Amniotic epithelial cell (primary cell): ENCODE data around the gene GBP6.
"Not testable (repeated sequence)": the region's sequence is repeated elsewhere in the genome, so short reads cannot be mapped to it uniquely, and the experiment has no call there.

Experiments used
- DNase-seq: peaks from one replicate; pipeline ENCODE4 v3.0.0-alpha.2; 2010; ENCODE audit warnings: low read depth

Gene GBP6

DNA sequence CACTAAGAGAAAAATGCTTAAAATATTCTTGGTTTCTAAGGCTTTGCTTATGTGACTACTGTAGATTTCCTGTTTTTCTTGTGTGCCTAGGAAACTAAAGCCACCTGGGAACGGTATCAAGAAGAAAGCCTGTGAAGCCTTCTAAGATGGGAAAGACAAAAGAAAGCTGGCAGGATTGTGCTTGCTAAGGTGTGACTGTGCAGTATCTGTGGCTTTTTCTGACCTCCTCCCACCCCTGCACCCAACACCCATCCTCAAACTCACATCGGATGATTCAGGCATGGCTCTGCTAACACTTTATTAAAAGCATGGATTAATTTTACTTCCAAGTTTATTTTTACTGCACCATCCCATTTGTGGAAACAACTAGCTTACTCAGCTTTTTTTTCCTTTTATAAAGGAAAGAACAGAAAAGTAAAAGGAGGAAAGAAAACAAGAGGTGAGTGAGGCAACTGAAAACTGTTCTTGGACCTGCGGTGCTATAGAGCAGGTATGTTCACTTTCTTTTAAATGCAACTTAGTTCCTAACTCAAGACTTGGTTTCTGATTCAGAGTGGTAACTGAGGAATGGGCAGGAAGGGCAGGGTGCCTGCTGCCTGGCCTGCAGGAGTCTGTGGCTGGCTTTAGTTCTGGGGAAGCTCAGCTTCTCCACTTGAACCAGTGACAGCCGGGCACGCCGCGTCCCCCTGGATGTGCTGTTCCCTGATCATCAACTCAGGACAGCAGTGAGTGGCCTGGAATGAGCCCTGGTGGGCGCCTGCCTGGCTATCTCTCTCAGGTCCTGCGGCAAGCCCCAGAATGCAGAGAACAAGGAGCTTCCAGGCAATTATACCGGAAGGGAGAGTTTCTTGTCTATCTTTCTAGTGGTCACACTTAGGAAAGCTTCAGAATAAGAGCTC, at the start of gene GBP6:
Gene GBP6 (plus strand): TSS at position 422 of the 899 bp plus-strand sequence. CDS start 4,493 bp downstream, outside the sequence.
- DNase-seq, result no peak

DNA sequence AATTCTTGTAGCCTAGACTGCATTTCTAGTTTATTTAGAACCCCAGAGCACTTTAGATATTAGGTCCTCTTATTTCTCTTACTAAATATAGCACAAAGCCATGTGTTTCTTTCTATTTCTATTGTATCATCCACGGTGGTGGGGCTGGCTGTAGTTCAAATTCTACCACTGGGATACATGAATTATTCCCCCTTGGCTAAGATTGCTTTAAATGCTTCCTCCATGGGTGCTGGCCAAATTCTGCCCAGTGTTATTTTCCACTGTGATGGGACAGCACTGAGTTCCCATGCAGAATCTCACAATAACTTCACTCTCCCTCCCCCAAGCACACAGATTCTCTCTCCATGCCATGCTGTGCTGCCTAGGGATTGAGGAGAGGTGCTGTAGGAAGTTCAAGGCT, 41.5 kb upstream of the GBP6 start:
- DNase-seq, result no peak

- DNase-seq, result no peak
These were observed 32.0 kb upstream of the GBP6 start for GRCh38 chr1:89331890-89332289.

DNA sequence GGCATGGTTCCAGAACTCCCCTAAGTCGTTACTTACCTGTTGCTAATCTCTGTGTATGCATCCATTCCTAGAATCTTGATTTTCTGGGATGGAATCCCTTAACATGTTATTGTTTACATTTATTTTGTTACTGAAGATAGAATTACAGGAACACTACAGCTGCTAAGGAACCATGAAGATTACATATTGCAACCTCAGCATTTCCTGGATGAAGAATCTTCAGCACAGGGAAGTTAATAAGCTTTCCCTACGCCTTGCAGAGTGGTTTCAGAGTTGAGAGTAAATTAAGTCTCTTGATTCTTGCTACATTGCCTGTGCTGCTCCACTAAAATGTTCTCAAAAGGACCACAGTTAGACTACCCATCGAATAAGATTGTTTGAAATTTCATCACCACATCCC, 31.4 kb upstream of the GBP6 start:
- DNase-seq, result no peak

DNA sequence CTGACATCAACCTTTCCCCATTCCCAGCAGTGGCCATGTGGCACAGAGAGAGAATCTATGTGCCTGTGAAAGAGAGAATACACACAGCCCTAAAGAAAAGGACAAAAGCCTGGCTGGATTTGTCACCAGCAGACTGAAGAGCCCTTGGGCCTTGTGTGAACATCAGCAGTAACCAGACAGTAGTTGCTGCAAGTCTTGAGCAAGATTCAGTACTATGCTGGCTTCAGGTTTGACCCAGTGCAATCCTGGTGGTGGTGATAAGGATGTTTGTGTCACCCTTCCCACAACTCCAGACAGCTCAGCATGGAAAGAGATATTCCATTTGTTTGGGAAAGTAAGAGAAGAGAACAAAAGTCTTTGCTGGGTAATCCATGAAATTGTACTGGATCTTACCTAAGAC, 28.4 kb upstream of the GBP6 start:
- no peak for DNase-seq

GRCh38 chr1:89337903-89338302, 26.0 kb upstream of the GBP6 start:
- no peak for DNase-seq

GRCh38 chr1:89339039-89339438, 24.8 kb upstream of the GBP6 start:
- no peak for DNase-seq

DNA sequence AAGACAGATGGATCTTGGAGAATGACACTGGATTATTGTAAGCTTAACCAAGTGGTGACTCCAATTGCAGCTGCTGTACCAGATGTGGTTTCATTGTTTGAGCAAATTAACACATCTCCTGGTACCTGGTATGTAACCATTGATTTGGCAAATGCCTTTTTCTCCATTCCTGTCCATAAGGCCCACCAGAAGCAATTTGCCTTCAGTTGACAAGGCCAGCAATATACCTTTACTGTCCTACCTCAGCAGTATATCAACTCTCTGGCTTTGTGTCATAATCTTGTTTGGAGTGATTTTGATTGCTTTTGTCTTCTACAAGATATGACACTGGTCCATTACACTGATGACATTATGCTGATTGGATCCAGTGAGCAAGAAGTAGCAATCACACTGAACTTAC, 18.4 kb upstream of the GBP6 start:
- DNase-seq, result not testable (repeated sequence)

GRCh38 chr1:89347296-89347695, 16.6 kb upstream of the GBP6 start:
- DNase-seq, result no peak

DNA sequence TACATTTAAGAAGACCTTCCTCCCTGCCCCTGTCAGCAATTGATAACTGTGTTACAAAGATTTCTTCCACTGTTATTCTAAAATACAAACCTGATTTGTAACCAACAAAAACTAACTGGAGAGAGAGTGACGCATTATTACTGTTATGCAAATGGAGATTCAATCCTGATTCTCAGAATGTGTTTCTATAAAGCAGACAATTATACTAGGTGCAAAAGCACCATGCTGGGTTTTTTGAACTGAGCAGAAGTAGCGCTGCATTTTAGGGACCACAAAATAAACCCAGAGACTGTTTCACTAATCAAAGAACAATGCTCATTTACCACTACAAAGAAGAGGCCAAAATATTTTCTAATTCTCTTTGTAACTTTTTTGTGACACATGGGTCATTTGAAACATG, 13.6 kb upstream of the GBP6 start:
- DNase-seq, result no peak

DNA sequence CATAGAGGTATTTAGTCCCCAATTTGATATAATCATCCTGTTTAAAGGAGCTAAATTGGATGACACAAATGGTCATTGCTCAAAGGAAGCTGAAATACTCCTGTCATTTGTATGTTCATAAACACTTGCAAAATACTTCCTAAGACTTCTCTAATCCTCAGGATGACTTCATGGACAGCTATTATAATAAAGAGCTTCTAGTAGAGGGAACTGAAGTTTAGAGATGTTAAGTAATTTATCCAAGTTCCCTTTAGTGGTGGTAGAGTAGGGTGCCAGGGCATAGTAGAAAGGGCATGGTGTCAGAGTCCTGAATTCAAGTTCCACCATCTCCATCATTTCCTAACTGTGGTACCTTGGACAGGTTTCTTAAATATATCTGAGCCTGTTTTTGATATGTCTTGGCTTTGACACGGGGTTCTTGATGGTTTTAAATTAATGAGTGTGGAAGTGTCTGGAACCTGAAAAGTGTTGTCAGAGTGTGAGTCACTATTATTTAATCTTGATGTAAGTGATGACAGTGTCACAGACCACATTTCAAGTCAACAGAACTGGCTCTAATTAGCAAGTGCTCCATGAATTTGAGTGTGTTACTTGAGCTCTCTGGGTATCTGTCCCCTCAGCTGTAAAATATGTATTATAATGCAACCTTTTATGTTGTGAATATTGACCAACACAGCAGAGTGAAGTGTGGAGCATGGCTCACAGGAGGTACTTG, 12.1 kb upstream of the GBP6 start:
- DNase-seq, result no peak

DNA sequence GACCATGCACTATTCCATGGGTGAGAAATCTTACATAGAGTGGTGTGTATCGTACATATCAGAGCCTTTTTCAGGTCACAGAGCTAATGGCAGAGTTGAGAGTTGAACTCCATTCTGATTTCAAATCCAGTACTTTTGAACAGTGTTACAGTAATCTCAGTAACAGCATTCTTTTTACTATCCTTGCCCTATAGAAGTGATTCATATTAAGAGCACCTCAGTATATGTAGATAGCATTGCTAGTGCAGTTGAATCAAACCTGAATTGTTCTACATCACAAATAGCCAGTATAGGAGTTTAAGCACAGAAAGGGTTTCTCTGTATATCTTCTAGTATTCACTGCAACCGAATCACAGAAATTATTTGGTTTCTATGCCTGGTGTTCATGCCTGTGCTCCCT, 11.4 kb upstream of the GBP6 start:
- DNase-seq, result no peak

- DNase-seq, result no peak
These were observed 9.7 kb upstream of the GBP6 start for GRCh38 chr1:89354205-89354604.

- no peak for DNase-seq
These were observed 8.8 kb upstream of the GBP6 start for GRCh38 chr1:89355056-89355455.

DNA sequence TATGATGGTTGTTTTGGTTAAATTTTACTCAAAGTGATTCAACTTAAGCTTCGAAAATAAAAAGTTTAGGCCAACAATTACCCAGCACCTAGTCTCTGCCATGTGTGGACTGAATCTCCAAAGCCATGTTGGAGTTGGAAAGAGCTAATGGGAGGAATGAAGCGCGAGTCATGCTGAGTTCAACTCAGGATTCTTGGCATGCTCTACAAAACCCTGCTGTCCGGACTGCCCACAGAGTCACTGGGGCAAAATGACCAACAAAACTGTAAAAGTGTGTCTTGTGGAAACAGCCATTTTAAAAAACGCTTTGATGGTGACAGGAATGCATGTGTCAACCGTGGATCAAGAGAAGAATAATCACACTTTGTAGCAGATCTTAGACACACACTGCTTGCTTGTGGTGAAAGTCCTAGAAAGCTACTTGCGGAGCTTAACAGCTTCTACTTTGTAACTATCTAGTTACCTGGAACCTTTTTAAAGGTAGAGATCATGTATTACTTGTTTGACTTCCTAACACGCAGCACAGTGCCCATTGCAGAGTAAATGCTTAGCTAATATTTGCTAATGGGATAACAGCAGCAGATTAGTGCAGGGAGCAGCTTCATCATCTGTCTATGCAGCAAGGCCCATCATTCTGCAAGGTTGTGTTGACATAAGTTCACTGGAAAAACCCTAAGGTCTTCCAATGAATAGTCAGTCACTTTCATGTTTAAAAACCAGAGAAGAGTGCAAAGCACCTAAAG, 7.0 kb upstream of the GBP6 start:
- peak; percentile 31 for DNase-seq

GRCh38 chr1:89358287-89358893, 5.5 kb upstream of the GBP6 start:
- DNase-seq, result peak; percentile 50

DNA sequence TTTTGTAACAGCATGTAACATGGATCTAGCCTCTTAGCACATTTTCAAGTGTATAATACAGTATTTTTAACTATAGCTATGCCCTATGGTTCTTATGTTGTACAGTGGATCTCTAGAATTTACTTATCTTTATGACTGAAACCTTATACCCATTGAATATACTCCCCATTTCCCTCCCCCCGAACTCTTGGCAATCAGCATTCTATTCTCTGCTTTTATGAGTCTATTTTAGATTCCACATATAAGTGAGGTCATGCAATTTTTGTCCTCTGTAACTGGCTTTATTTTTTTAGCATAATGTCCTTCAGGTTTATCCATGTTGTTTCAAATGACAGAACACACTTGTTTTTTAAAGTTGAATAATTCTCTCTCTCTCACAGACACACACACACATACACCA, 3.1 kb upstream of the GBP6 start:
- DNase-seq, result no peak

- no peak for DNase-seq
These were observed 2.2 kb upstream of the GBP6 start for GRCh38 chr1:89361681-89362080.

DNA sequence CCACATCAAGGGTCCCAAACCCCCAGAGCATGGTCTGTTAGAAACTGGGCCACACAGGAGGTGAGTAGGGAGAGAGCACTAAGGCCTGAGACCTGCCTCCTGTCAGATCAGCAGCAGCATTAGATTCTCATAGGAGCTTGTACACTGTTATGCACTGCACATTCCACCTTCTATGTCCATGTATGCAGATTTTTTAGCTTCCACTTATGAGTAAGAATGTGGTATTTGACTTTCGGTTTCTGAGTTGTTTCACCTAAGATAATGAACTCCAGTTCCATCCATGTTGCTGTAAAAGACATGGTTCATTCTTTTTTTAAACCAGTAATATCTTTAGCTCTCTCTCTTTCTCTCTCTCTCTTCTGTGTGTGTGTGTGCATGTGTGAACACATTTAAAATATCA, 663 bp upstream of the GBP6 start:
- peak; percentile 30 for DNase-seq

- no peak for DNase-seq
These were observed 1.2 kb downstream of the GBP6 start for GRCh38 chr1:89364954-89365550.

- no peak for DNase-seq
These were observed 3.4 kb downstream of the GBP6 start for GRCh38 chr1:89367221-89367620.

- DNase-seq, result no peak
These were observed 5.5 kb downstream of the GBP6 start for GRCh38 chr1:89369331-89369730.
